Activated CD4-positive, alpha-beta T cell treated with anti-CD3 and anti-CD28 coated beads, Interleukin-2, Interleukin-4, amounts not matched to agents 100 ng/mL and 50 ng/mL, durations not matched to agents 16 hours and 8 hours (primary cell): ENCODE results near the gene M1AP.

Source experiments
- DNase-seq: peaks from one replicate; pipeline ENCODE4 v3.0.0-alpha.2; 2020; ENCODE audit warnings: low spot score

M1AP gene, protein sequence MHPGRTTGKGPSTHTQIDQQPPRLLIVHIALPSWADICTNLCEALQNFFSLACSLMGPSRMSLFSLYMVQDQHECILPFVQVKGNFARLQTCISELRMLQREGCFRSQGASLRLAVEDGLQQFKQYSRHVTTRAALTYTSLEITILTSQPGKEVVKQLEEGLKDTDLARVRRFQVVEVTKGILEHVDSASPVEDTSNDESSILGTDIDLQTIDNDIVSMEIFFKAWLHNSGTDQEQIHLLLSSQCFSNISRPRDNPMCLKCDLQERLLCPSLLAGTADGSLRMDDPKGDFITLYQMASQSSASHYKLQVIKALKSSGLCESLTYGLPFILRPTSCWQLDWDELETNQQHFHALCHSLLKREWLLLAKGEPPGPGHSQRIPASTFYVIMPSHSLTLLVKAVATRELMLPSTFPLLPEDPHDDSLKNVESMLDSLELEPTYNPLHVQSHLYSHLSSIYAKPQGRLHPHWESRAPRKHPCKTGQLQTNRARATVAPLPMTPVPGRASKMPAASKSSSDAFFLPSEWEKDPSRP

GRCh38 chr2:74648009-74648443, at the start of gene M1AP:
Gene M1AP, minus strand, starts transcription at chr2:74648330. Its CDS starts 8,055 bp downstream, at chr2:74640275.
- no peak for DNase-seq

DNA sequence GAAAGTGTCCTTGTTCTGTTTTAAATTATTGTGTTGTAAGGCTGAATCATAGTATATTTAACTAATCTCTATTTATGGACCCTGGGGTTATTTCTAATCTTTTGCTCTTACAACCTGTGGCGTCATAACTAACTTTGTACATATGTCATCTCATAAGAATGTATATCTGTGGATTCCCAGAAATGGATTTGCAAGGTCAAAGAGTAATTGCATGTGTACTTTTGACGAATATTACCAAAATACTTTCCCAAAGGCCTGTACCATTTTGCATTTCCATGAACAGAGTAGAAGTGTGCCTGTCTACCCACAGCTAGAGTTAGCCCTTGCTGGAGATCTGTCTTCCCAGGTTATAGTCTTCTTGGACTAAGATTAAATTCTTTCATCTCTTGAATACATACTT, 48.7 kb upstream of the M1AP start:
- DNase-seq = no peak

DNA sequence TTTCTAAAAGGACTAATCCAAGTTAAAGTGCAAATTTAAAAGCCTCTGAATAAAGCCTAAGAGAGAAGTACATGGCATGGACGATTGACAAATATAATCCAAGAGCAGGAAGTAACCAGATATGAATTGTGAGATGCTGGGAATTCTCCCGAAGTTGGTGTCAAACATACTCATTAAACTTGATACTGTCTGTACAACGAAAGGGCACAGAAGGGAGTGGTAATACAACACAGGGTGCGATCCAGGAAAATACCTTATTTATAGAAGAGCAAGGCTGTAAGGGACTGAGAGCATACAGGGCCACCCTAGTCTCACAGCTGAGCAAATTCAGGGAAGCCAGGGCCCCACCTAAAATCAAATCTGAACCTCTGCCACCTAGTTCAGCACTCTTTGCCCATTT, 47.5 kb upstream of the M1AP start:
- DNase-seq = no peak

DNA sequence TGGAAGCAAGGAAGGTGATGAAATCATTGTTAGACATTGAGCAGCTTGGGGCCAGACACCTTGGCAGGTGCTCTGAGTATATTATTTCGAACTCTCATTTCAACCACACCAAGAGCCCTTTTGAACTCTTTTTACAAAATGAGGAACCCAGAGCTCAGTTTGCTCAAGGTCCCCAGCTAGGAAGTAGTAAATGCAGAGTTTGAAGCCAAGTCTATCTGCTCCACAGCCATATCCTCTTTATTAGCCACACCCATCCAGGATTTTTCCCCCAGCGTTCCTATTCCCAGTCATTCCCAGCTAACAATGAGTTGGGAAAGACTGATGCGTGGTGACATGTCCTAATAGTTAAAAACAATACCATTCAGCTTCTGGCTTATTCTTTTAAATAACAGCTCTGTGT, 46.2 kb upstream of the M1AP start:
- DNase-seq = no peak

DNA sequence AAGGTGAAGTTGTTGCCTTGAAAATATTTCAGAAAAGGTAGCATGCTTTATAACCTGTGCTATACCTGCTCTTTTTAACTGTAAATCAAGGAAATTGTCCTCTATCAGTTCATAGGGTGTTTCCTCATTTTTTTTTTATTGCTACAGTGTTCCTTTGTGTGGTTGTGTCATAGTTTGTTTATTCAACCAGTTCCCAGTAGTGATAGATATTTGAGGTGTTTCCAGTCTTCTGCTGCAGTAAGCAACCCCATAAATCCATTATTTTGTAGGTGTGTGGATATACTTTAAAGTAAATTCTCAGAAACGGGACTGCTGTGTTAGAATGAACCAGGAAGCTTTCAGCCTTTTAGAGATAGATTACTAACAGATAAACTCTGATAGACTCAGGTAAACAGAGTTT, 45.5 kb upstream of the M1AP start:
- DNase-seq = no peak

DNA sequence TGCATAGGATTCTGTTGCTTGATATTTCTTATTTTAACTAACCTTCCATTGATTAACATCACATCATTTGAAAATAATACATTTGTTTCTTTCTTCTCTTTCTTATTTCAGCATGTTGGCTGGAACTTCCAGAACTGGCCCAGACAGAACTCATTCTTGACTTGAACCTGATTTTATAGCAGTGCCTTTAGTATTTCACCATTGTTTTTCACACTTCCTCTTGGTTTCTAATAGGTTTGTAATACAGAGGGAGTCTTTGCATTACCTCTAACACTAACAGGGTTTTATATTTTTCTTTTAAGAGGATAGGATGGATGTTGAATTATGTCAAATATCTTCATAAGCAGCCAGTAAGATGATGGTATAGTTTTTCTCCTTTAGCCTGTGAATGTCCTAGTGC, 45.1 kb upstream of the M1AP start:
- no peak for DNase-seq

DNA sequence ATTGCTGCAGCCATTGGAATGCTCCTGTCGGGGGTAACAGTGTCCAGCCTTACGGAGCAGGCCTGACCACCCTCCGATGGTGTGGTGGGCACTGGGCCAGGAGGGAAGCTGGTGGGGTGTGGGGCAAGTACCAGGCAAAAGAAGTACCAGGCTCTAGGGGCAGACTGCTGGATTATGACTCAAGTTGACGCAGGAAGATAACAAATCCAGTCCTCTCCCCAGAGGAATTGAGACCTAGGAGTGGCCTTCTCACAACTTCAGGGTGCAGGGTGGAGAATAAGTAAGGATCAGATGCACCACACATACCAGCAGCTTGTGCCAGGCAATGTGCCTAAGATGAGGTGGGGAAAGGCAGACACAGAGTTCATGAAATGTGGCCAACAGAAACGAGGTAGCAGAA, 43.8 kb upstream of the M1AP start:
- no peak for DNase-seq

GRCh38 chr2:74690571-74690970, 42.4 kb upstream of the M1AP start:
- peak; percentile 50 for DNase-seq

DNA sequence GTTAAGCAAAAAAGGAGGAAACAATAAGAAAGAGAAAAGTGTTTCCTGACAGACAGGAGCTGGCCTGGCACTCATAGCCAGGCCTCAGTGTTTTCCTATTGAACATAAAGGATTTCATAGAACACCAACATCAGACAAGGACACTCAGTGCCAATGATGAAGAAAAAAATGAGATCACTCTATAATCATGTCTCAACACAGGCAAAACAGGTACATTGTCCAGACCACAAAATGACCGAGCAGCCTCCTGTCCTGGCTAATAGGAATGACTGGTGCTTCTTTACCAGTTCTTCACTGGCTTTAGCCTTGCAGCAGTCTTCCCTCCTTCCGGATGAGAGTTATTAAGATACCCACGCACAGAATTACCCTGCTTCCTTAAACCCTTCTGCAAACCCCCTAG, 41.5 kb upstream of the M1AP start:
- DNase-seq = no peak

DNA sequence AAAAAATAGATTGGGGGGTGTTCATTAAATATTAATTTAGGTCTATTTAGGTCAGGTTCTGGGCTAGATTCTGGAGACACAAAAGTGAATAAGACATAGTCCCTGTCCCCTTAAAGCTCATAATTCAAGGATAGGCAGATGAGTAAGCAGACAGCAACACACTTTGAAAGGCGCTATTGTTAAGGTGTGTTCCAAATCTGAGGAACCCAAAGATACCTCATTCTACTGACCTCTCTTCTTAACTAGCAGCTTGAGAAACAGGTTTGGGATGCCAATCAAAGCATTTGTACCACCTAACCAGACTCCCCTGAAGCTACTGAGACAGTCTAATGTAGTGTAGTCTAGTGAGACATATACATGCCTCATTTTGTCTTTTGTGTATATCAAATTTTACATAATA, 40.8 kb upstream of the M1AP start:
- no peak for DNase-seq

DNA sequence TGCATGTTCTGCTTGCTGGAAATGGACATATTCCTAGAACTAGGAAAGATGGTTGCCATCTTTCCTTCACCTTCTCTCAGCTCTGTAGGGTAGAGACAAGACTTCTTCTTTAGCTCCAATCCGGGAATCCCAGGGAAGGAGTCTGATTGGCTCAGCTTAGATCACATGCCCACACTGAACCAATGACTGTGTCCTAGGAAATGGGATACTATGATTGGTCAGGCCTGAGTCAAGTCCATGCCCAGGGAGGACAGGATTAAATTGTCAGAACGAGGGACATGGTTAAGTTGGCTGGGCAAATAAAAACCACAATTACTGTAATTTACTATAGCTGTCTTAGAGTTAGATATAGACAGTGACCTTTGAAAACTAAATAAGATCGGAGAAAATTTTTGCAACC, 37.3 kb upstream of the M1AP start:
- DNase-seq = no peak

DNA sequence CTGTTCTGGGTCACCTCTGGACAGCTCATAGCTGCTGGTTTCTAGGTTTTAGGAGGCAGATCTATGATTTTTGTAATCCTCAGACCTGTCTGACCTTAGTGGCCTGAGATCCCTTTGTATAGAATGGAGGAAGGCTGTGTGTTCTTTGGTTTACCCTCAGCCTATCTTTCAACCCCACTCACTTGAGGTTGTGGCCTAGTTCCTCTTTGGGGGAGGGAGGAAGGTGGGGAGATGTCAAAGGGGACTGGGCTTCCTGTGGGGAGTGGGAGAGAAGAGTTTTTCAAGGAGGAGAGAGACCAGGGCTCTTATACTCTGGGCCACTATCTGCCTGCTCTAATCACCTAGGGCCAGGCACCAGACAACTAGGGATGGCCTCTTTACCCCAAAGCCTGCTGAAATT, 34.4 kb upstream of the M1AP start:
- DNase-seq = no peak

DNA sequence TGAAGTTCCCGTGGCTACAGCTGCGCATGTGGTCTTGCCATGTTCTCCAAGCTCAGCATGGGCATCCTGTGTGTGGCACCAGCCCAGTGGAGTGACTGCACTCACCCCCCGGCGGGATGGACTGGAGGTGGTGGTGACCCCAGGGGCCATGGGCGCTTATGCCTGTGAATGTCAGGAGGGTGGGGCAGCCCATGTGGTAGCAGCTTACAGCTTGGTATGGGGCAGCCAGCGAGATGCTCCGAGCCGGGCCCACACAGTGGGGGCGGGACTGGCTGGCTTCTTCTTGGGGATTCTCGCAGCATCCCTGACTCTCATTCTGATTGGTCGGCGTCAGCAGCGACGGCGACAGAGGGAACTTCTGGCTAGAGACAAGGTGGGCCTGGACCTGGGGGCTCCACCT, 31.5 kb upstream of the M1AP start:
- DNase-seq = no peak

DNA sequence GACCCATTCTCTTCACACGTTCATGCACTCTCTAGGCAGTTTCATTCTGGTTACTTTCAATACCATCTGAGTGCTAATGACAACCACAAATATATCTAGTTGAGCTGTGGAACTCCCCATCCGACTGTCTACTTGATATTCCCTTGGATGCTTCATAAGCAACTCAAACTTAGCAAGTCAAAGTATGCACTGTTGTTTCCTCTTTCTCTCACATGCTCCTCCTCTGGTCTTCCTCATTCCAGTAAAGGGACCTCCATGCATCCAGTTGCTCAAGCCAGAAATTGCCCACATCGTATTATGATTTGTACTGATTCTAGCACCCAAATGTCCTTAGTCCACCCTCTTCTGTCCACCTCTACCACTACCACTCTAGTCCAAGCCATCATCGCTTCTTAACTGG, 28.2 kb upstream of the M1AP start:
- no peak for DNase-seq

- no peak for DNase-seq
Measured at GRCh38 chr2:74675090-74675489, 27.0 kb upstream of the M1AP start.

GRCh38 chr2:74673826-74674528, 25.8 kb upstream of the M1AP start:
- DNase-seq = no peak

DNA sequence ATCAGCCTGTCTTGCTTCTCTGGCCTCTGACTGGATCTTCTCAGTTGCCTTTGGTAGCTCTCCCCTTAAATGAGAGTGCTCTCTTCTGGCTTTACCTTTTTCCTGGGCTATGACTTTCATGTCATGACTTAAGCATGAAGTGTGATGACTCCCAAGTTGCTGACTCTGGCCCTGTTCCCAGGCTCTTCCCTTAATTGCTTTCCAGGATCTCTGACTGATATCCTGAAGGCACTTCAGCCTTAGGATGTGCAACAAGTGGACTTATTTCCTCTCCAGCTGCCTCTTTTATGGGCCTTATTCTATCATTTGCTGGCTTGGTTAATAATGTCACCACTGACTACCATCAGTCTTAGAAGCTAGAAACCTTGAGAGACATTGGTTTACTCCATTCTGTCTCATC, 23.3 kb upstream of the M1AP start:
- DNase-seq = no peak

GRCh38 chr2:74670263-74670662, 22.1 kb upstream of the M1AP start:
- DNase-seq = no peak

GRCh38 chr2:74668087-74668486, 20.0 kb upstream of the M1AP start:
- no peak for DNase-seq

DNA sequence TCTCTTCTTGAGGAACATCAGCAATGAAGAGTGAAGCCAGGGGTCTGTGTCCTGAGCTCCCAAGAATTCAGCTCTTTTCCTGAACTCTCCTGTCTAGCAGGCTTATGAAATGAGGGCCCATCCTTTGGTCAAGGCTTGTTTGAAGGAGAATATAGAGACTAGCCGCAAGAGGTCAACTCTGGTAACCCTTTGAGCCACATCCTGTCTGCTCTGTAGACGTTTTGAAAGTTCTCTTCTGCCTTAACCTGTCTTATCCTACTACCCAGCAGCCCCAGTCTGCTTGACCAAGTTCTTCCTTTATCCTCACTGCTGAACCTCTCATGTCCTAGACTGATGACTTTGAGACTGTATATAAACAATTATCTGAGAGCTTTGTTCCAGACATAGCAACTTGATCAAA, 11.3 kb upstream of the M1AP start:
- no peak for DNase-seq

GRCh38 chr2:74658516-74658915, 10.4 kb upstream of the M1AP start:
- DNase-seq = no peak

- DNase-seq = no peak
Measured at GRCh38 chr2:74655579-74655978, 7.4 kb upstream of the M1AP start.
